NK-92 (cell line): ENCODE results near the gene TMEM253.

Experiments used
- DNase-seq: peaks from one replicate; lab custom pipeline; 2025; ENCODE audit not compliant: unreplicated experiment; lab: John Stamatoyannopoulos, UW

TMEM253 gene

GRCh38 chr14:21103710-21104447 is 3.0 kb downstream of the TMEM253 start:
- peak; percentile 49 for DNase-seq

DNA sequence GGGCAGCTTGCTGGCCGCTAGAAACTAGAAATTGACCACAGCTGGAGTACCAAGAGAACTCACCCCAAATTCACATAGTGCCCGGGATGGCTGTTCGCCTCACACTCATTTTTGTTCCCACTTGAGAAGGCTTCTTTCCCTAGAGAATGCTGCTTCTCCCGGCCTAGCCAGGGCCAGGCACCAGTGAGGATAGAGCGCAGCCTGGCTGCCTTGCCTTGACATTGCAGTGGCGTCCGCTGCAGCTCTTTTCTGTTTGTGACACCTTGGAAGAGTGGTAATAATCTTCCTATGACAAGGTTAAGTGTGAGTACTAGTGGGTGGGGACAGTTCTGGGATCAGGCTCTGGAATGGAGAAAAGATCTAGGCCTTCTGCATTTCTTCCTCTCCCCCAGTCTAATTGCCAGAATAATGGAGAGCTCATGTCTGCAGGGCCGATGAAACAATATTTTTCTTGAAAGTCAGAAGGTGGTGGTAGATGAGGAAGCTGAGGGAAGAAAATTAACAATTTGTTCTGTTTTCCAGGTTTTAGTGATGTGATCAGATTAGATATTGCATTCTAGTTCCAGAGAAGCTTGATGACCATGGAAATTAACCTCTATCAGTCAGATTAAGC is 3.7 kb downstream of the TMEM253 start:
- DNase-seq: no peak

DNA sequence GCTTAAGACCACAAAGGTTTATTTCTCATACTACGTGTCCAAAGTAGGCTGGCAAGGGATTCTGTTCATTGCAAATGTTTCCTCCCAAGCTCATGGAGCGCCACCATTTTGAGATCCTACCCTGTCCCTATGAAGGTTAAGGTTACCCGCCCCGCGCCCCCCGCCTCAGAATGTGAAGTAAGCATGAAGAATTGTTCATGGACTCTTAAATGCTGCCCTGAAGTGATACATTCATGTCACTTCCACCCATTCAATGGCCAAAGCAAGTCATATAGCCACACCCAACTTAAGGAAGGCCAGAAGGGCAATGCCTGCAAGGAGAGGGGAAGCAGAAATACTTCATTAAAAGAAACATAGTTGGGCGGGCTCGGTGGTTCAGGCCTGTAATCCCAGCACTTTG is 4.2 kb downstream of the TMEM253 start:
- DNase-seq: no peak

DNA sequence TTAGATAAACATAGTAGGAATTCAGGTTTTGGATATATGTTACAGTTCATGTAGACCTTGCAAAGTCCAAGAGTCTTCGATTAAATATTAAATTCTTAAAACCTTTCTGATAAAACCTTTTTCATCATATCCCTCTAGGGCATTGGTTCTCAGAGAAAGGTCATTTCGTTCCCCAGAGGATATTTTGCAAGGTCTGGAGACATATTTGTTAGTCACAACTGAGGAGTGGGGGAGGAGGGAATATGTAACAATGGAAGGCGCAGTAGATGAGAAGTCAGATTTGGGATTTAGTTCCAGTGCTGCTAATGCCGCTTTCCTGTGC is 5.3 kb downstream of the TMEM253 start:
- no peak for DNase-seq

- DNase-seq: no peak
Observed at GRCh38 chr14:21106498-21107282, 5.8 kb downstream of the TMEM253 start.

DNA sequence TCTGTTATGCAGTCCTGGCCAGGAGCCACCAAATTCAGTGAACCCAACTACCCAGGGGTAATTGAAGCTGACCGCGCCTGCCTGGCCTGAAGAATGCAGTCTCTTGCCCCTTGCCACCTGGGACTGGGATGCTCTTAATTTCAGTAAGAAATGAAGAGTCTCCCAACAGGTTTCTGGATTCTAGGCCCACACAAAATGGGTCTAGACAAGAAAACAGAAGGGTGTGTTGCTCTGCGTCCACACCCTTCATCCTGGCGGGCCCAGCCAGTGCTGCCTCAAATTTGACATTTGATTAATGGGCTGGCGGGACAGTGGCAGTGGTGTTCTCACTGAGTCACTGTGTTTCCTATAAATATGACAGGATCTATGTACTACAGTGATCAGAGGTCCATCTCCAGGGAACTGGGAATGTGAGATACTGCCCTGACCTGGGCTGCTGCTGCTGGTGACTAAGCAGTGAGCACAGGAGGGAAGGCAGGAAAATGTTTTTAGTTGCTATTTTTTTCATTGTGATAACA is 6.5 kb downstream of the TMEM253 start:
- DNase-seq: no peak

GRCh38 chr14:21108791-21109190 is 7.9 kb downstream of the TMEM253 start:
- DNase-seq: no peak

DNA sequence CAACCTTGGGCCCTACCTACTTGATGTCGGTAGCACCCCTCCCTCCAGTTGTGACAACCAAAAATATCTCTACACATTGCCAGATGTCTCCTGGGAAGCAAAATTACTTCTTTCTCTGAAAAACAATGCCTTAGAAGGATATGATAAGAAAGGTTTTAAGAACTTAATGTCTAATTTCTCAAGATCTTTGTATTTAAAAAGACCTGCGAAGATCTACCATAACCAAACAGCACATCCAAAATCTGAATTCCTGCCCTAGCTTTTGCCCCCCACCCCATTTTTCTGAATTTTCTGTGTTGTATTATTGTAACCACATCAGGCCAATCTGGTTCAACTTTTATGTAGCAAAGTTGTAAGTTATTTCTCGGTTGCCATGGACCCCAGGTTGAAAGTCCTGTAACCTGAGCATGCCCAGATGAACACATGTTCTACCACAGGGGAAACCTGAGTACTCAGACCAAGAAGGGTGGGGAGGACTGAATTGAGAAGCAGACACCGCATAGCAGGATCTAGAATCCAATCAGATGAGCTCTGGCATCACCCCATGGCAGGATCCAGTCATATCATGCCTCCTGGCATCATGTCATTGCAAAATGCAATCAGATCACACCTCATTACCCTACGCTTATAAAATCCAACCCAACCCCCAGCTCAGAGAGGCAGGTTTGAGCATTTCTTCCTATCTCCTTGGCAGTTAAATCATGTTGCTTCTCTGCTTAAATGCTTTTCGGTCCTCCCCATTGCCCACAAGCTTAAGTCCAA is 8.7 kb downstream of the TMEM253 start:
- no peak for DNase-seq

DNA sequence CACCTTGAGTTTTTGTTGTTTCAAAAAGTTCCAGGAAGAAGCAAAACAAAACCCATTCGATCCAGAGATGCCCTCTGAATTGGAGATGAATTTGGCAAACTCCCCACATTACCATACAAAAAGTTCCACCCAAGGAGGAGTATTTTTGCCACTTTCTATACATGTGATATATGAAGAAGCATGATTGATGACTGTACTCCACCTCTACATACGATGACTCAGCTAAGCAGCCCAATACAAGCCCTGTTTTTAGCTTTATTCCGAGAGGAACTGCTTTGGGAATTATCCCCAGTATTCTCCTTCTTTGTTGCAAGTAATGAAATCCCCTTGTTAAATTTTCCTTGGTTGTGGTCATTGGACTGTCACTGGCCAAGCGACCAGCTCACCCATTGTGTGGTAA is 11.4 kb downstream of the TMEM253 start:
- no peak for DNase-seq

DNA sequence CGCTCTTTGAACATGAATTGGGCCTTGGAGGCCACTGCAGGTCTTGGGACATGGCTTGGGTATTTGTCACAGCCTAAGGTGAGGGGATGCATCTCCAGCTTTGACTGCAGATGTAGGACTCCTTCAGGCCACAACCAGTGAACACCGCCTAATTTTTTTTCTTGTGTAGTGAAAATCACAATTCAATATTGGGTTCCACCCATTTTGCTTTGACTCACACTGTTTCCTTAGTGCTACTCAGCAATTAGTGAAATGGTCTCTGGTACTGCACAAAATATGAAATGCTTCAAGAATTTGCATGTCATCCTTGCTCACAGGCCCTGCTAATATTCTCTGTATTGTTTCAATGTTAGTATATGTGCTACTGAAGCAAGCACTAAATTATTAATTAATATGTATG is 12.5 kb downstream of the TMEM253 start:
- DNase-seq: no peak

- no peak for DNase-seq
Observed at GRCh38 chr14:21118933-21119332, 18.1 kb downstream of the TMEM253 start.

GRCh38 chr14:21120686-21121085 is 19.8 kb downstream of the TMEM253 start:
- no peak for DNase-seq

DNA sequence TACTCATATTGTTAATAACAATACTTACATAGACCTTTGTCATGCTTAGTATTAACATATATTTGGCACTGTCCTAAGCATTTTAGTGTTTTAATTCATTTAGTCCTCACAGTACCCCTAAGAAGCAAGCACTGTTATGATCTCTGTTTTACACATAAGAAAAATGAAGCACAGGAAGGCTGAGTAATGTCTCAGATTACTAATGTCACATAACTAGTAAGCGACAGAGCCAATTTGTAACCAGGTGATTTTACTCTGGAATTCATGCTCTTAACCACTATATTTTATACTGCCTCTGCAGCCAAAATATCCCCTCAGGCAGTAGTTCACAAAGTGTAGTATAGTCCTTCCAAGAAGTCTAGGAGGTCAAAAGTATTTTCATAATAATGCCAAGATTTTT is 20.3 kb downstream of the TMEM253 start:
- DNase-seq: no peak

DNA sequence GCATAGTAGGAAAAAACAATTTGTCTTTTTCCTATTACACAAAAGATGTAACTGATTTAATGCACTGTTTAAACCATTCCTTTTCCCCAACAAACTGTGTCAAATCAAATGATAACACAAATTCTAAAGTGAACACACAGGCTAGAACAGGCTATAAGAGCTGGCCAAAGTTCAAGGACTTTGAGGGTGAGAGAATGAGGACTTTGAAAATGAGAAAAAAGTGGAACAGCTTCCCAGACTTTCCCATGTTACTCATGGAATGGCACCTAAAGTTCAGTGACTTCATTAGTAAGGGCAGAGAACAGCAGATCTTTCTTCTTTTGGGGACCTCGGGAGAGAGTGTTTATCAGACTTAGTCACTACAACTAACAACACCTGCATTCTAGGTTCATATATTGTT is 22.6 kb downstream of the TMEM253 start:
- no peak for DNase-seq

DNA sequence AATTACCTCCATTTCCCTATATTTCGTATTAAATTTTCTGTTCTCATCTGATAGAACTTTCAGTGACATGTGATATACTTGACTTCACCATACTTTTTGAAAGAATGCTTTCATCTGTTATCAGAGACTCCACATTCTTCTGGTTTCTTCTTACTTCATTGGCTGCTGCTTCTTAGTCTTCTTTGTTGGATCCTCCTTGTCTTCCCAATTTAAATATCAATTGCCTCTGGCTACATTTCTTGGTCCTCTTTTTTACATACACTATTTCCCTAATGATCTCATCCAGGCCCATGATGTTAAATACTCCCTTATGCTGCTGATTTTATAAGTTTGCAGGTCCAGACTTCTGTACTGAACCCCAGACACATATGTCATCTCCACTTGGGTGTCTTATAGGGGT is 33.0 kb downstream of the TMEM253 start:
- DNase-seq: no peak

DNA sequence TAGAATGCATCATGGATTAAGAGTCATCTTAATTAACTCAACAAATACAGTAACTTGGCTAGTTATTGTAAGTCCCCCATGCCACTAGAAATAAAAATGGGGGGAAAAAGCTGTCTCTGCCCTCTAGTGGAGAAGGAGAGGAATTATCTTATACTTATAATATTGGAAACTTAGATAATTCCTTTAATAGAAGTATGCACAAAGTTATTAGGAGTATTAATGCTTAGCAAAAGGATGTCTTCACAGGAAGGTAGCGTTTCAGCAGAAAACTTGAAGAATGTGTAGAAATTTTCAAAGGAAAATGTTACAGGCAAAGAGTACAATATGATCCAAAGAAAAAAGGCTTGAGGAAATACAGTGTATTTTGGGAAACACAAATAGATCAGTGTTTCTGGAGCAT is 35.2 kb downstream of the TMEM253 start:
- DNase-seq: no peak

DNA sequence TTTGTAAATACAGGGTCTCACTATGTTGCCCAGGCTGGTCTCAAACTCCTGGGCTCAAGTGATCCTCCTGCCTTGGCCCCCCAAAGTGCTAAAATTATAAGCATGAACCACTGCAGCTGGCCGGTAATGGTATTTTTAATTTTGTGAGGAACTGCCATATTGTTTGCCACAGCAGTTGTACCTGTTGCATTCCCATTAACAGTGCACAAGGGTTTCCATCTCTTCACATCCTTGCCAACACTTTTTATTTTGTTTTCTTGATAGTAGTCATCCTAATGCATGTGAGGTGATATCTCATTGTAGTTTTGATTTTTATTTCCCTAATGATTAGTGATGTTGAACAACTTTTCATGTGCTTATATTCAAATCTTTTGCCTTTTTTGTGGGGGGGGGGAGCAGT is 41.5 kb downstream of the TMEM253 start:
- DNase-seq: no peak

GRCh38 chr14:21145437-21145836 is 44.6 kb downstream of the TMEM253 start:
- no peak for DNase-seq

DNA sequence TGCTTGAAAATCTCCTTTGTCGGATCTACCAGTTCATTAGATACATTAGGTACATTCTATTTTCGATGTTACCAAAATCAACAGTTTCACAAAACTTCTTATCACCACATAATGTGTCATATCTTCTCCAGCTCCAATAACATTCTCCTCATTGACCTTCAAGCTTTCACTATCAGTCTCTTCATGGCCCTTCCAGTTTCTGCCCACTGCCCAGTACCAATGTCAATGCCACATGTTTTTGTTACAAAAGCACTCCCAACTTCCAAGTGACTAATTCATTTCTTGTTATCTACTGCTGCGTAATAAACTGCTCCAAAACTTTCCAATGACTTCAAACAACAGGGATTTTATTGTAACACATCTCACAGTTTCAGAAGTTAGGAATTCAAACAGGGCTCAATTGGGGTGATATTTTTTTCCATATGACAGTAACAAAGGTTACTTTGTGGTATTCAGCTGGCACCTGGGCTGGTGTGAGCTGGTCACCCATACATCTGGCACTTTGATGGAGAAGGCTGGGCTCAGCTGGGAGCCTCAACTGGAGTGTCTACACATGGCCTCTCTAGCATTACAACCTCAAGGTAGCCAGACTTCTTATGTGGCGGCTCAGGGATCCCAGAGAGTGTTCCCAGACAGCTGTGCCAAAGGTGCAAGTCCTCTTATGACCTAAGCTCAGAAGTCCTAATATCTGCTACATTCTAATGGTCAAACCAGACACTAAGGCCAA is 48.9 kb downstream of the TMEM253 start:
- no peak for DNase-seq
